Measurements from ENCODE around the gene FUT8.
"Not testable (repeated sequence)": the region's sequence is repeated elsewhere in the genome, so short reads cannot be mapped to it uniquely, and the experiment has no call there.

Gene FUT8

GRCh38 chr14:65704850-65705249 lies 292.3 kb downstream of the FUT8 start:
- no peak for DNase-seq (ENCODE audit: low read depth in 2 of 2)

DNA sequence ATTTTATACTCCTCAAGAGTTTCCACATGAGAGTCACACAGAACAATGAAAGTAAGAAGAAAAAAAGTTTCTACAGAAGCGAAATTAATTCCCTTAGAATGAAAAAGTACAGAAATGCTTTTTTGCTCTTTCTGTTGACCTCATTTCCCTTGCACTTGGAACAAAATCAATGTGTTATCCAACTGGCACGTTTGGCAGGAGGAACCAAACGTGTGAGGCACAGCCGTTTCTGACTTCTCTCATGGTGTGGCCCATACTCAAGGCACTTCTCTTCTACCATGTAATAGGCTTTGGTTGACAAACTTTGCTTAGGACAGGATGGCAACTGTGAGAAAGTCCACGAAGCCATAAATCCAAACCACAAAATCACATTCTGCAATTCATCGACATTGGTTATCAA lies 297.0 kb downstream of the FUT8 start:
- DNase-seq (ENCODE audit: low read depth in 2 of 2): no peak

- DNase-seq (ENCODE audit: low read depth in 2 of 2): not testable (repeated sequence)
Measured at GRCh38 chr14:65716813-65717212, 304.3 kb downstream of the FUT8 start.

GRCh38 chr14:65717384-65717915 lies 304.9 kb downstream of the FUT8 start:
- DNase-seq (ENCODE audit: low read depth in 2 of 2): not testable (repeated sequence)

DNA sequence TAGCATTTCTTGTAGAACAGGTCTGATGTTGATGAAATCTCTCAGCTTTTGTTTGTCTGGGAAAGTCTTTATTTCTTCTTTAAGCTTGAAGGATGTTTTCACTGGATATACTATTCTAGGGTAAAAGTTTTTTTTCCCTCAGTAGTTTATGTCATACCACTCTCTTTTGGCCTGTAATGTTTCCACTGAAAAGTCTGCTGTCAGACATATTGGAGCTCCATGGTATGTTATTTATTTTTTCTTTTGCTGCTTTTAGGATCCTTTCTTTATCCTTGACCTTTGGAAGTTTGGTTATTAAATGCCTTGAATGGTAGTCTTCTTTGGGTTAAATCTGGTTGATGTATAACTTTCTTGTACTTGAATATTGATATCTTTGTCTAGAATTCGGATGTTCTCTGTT lies 306.1 kb downstream of the FUT8 start:
- no peak for DNase-seq (ENCODE audit: low read depth in 2 of 2)

- no peak for DNase-seq (ENCODE audit: low read depth in 2 of 2)
Measured at GRCh38 chr14:65720171-65720570, 307.6 kb downstream of the FUT8 start.

GRCh38 chr14:65720743-65721142 lies 308.2 kb downstream of the FUT8 start:
- no peak for DNase-seq (ENCODE audit: low read depth in 2 of 2)

- DNase-seq (ENCODE audit: low read depth in 2 of 2): no peak
Measured at GRCh38 chr14:65723348-65723747, 310.8 kb downstream of the FUT8 start.

DNA sequence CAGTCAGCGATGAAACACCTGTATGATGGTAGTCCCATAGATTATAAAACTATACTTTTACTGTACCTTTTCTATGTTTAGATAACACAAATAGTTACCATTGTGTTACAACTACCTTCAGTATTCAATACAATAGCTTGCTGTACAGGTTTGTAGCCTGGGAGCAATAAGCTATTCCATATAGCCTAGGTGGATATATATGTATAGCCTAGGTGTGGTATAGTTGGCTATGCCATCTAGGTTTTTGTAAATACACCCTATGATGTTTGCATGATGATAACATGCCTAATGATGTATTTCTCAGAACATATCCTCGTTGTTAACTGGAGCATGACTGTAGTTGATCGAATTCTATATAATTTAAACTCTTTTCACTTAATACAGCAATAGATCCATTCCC lies 316.1 kb downstream of the FUT8 start:
- DNase-seq (ENCODE audit: low read depth in 2 of 2): no peak

- no peak for DNase-seq (ENCODE audit: low read depth in 2 of 2)
Measured at GRCh38 chr14:65729566-65729965, 317.0 kb downstream of the FUT8 start.

- no peak for DNase-seq (ENCODE audit: low read depth in 2 of 2)
Measured at GRCh38 chr14:65731933-65732506, 319.5 kb downstream of the FUT8 start.

GRCh38 chr14:65738339-65738738 lies 325.8 kb downstream of the FUT8 start:
- no peak for DNase-seq (ENCODE audit: low read depth in 2 of 2)

DNA sequence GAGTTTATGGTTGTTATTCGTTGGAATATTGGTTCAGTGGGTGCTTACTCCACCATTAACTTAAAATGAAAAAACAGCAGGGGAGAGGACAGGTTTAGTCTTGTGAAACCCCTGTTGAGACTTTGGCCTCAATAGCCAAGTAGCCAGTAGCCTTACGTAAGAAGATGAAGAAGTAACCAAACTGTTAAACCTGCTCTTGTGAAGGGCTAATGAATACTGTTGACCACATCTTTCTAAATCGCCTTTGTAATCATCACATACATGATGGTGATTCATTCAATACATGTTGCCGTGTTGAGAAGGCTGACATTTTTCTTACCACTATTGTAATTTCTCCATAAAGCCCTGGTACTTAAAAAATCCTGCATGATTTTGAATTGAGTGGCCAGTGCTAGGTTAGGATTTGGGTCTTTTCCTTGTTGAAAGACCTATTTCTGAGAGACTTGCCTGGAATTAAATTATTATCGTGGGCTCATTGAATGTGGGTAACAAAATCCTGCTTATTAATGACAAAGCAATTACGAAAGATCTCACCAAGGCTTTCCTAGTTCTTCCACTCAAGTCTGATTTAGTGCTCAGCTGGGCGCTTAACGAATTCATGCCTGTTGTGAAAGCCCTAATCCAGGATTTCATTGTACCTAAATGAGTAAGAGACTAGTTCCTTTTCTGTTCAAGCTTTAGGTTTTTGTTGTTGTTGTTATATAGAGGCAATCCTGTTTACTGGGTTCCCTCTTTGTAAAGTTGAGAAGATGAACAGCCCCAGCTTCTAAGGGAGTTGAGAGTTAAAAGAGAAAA lies 333.1 kb downstream of the FUT8 start:
- DNase-seq (ENCODE audit: low read depth in 2 of 2): no peak

DNA sequence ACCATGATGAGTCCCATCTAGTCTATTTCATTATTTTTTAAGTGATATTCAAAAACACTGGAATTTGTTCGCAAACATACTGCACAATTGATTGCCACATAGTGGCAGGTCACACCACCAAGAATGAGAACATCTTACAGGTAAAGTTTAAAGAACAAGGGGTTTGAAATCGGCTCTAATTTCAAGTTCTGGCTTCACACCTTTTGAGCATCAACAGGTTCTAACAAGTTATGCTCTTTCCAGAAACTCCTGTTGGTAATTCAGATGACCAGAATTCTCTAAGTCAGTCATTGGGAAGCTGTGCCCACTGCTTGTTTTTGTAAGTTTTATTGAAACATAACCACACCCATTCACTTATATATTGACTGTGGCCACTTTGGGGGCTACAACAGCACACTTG lies 336.3 kb downstream of the FUT8 start:
- DNase-seq (ENCODE audit: low read depth in 2 of 2): no peak

- no peak for DNase-seq (ENCODE audit: low read depth in 2 of 2)
Measured at GRCh38 chr14:65749287-65749686, 336.8 kb downstream of the FUT8 start.

- DNase-seq (ENCODE audit: low read depth in 2 of 2): no peak
Measured at GRCh38 chr14:65750906-65751305, 338.4 kb downstream of the FUT8 start.

- no peak for DNase-seq (ENCODE audit: low read depth in 2 of 2)
Measured at GRCh38 chr14:65751510-65751909, 339.0 kb downstream of the FUT8 start.

GRCh38 chr14:65753061-65753460 lies 340.5 kb downstream of the FUT8 start:
- DNase-seq (ENCODE audit: low read depth in 2 of 2): no peak

- DNase-seq (ENCODE audit: low read depth in 2 of 2): no peak
Measured at GRCh38 chr14:65755331-65755730, 342.8 kb downstream of the FUT8 start.

GRCh38 chr14:65756880-65757279 lies 344.4 kb downstream of the FUT8 start:
- DNase-seq (ENCODE audit: low read depth in 2 of 2): no peak

GRCh38 chr14:65769151-65769550 lies 356.6 kb downstream of the FUT8 start:
- no peak for DNase-seq (ENCODE audit: low read depth in 2 of 2)

GRCh38 chr14:65770681-65771080 lies 358.2 kb downstream of the FUT8 start:
- no peak for DNase-seq (ENCODE audit: low read depth in 2 of 2)

- no peak for DNase-seq (ENCODE audit: low read depth in 2 of 2)
Measured at GRCh38 chr14:65771271-65771670, 358.7 kb downstream of the FUT8 start.
